Activated CD4-positive, alpha-beta T cell treated with anti-CD3 and anti-CD28 coated beads, Interleukin-2, Interleukin-6, amounts not matched to agents 100 ng/mL and 50 ng/mL, durations not matched to agents 16 hours and 8 hours (primary cell): ENCODE measurements around the gene GRB14.
"Not testable (repeated sequence)": the region's sequence is repeated elsewhere in the genome, so short reads cannot be mapped to it uniquely, and the experiment has no call there.

Source experiments
- DNase-seq: peaks from one replicate; pipeline ENCODE4 v3.0.0-alpha.2; 2020

The GRB14 gene

GRCh38 chr2:164554487-164554886 lies 66.8 kb downstream of the GRB14 start:
- DNase-seq = no peak

GRCh38 chr2:164551519-164551918 lies 69.8 kb downstream of the GRB14 start:
- no peak for DNase-seq

- DNase-seq = not testable (repeated sequence)
Observed at GRCh38 chr2:164549705-164550104, 71.6 kb downstream of the GRB14 start.

- no peak for DNase-seq
Observed at GRCh38 chr2:164545484-164545883, 75.8 kb downstream of the GRB14 start.

DNA sequence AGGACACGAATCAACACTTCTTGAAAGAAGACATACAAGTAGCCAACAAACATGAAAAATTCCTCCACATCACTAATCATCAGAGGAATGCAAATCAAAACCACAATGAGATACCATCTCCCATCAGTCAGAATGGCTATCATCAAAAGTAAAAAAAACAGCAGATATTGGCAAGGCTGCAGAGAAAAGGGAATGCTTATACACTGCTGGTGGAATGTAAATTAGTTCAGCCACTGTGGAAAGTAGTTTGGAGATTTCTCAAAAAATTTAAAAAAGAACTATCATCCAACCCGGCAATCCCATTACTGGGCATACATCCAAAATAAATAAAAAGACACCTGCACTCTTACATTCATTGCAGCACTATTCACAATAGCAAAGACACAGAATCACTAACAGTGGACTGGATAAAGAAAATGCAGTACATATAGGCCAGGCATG lies 78.7 kb downstream of the GRB14 start:
- no peak for DNase-seq

- DNase-seq = peak; percentile 16
Observed at GRCh38 chr2:164538240-164538866, 82.9 kb downstream of the GRB14 start.

- DNase-seq = no peak
Observed at GRCh38 chr2:164535280-164536025, 85.8 kb downstream of the GRB14 start.

GRCh38 chr2:164530464-164530863 lies 90.8 kb downstream of the GRB14 start:
- no peak for DNase-seq

DNA sequence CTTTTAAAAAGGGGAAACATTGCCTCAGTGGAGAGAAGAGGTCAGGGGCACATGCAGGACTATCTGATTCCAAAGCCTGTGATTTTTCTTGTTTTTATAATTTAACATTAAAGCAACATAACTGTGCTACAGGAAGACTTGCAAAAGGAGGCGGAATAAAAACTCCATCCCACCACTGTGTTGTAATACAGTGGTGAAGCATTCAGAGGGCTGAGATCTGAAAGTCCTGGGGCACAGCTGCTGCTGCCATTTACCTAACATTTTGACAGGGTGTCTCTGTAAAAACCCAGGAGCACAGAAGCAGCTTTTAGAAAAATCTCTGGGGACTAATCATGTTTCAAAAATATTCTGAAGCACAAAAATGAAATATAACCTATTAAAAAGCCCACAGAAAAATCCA lies 97.6 kb downstream of the GRB14 start:
- DNase-seq = no peak

DNA sequence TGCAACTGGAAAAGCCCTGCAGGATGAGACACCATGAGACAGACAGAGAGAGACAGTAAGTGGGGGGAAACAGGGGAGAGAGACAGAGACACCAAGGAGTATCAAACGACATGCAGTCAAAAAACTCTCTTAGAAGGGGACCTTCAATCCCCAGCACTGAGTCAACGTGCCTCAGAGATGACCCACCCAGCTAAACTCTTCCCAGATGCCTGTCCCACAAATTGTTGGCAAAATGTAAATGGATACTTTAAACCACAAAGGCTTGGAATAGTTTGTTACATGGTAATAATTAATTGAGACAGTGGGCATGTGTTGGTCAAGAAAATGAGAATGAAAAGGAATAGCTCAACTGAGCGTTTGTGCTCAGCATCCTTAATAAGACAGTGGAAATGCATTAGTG lies 98.3 kb downstream of the GRB14 start:
- no peak for DNase-seq

- DNase-seq = no peak
Observed at GRCh38 chr2:164522561-164522981, 98.7 kb downstream of the GRB14 start.

DNA sequence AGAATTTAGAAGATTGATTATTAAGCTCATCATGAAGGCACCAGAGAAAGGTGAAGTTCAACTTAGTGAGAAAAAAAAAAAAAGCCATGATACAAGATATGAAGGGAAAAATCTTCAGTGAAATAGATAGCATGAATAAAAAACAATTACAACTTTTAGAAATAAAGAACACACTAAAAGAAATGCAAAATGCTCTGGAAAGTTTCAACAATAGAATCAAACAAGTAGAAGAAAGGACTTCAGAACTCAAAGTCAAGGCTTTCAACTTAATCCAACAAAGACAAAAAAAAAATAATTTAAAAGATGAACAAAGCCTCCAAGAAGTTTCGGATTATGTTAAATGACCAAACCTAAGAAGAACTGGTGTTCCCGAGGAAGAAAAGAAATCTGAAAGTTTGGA lies 105.5 kb downstream of the GRB14 start:
- DNase-seq = no peak

DNA sequence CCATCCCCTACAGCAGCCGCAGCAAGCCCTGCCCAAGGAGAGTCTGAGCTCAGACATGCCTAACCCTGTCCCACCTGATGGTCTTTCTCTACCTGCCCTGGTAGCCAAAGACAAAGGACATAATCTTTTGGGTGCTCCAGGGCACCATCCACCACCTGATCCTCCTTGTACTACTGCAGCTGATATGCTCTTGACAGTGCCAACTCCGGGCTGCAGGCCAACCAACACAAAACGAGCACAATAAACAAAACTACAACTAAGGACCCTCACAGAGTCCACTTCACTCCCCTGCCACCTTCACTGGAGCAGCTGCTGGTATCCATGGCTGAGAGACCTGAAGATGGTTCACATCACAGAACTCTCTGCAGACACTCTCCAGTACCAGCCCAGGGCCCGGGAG lies 106.3 kb downstream of the GRB14 start:
- no peak for DNase-seq

- no peak for DNase-seq
Observed at GRCh38 chr2:164514491-164514890, 106.8 kb downstream of the GRB14 start.

- DNase-seq = no peak
Observed at GRCh38 chr2:164512871-164513270, 108.4 kb downstream of the GRB14 start.

- DNase-seq = no peak
Observed at GRCh38 chr2:164511738-164512137, 109.5 kb downstream of the GRB14 start.

DNA sequence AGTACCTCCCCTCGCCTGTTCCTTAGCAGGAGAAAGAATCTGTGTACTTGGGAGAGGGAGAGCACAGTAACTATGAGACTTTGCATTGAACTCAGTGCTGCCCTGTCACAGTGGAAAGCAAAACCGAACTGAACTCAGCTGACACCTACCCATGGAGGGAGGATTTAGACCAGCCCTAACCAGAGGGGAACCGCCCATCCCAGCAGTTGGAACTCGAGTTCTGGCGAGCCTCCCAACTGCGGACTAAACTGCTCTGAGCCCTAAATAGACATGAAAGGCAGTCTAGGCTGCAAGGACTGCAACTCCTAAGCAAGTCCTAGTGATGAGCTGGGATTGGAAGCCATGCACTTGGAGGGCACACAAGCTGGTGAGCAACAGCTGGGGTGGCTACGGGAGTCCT lies 110.4 kb downstream of the GRB14 start:
- no peak for DNase-seq

- DNase-seq = no peak
Observed at GRCh38 chr2:164509137-164509877, 112.0 kb downstream of the GRB14 start.

- no peak for DNase-seq
Observed at GRCh38 chr2:164504253-164504652, 117.0 kb downstream of the GRB14 start.

- no peak for DNase-seq
Observed at GRCh38 chr2:164498836-164499235, 122.4 kb downstream of the GRB14 start.

GRCh38 chr2:164496881-164497280 lies 124.4 kb downstream of the GRB14 start:
- DNase-seq = no peak

- DNase-seq = no peak
Observed at GRCh38 chr2:164496421-164496820, 124.9 kb downstream of the GRB14 start.

DNA sequence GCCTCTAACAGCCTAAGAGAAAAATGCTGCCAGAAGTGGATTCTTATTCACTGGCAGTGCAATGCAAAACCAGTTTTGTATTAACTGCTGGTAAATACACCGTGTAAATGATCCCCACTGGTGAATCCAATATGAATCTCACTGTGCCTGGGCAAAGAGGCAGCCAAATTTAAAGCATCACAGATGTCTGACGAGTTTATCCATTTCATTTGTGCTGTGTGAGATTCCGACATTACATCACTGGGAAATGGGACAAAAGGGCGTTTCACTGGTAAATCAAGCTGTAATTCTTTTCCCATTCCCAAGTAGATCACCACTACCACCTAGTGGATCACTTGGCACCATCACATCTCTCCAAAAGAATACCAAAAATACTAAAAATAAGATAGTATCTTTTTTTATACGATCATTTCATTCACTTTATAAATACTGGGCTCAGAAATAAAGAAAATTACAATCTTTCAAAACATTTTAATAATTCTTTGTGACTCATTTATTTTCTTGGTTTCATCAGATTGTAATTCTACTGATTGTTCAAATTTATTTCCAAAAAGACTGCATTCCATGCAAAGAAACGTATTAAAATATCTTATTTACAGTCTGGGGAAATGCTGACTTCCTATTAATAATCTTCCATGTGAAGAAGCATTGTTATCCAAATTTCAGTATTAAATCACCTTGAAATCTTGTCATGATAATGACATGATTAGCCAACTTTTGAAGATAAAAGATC lies 125.6 kb downstream of the GRB14 start:
- no peak for DNase-seq
